Stomach (tissue), 9 donors: ENCODE data around the gene RBM25. TPM values are rescaled to one million over a fixed set of nuclear protein-coding genes. Genes with fewer than 3 reads are reported as not detected.

Source experiments
- DNase-seq, 2 donors: peaks; one replicate each; pipeline versions ENCODE4 v3.0.0 to v3.0.0-alpha.2; 2013 to 2019
- H3K27ac ChIP-seq, 5 donors: fragments of 200-600 bp in 4 of 5; sonication (generic) in 4 of 5; one replicate each; pipeline ENCODE4 v1.5.1; 2013 to 2019; ENCODE audit warnings: mild to moderate bottlenecking in 1 of 5, moderate library complexity in 1 of 5
- H3K27me3 ChIP-seq, 3 donors: fragments of 200-600 bp; sonication (generic); one replicate each; pipeline ENCODE4 v1.5.1; 2017 to 2019; ENCODE audit warnings: mixed run types in 1 of 3
- H3K36me3 ChIP-seq, 4 donors: fragments of 200-600 bp; sonication (generic); 1 replicate in 3 of 4; 2 replicates in 1 of 4; pipeline ENCODE4 v1.5.1; 2016 to 2019
- H3K4me1 ChIP-seq, 4 donors: fragments of 200-600 bp; sonication (generic); one replicate each; pipeline ENCODE4 v1.5.1; 2016 to 2019
- H3K4me3 ChIP-seq, 4 donors: fragments of 200-600 bp; sonication (generic) in 3 of 4; one replicate each; pipeline ENCODE4 v1.5.1; 2016 to 2019; ENCODE audit warnings: mild to moderate bottlenecking in 1 of 4
- H3K9me3 ChIP-seq, 4 donors: fragments of 200-600 bp; sonication (generic); one replicate each; pipeline ENCODE4 v1.5.1; 2016 to 2019
- CTCF ChIP-seq, 7 experiments: fragments of 450-650 bp in 4 of 7; fragments of 200-600 bp in 3 of 7; sonication (generic) in 3 of 7; IDR thresholded peaks; one replicate each; pipeline ENCODE4 v1.5.1; 2016 to 2019; ENCODE audit warnings: antibody characterized with exemption in 7 of 7, control low read depth in 2 of 7, mild to moderate bottlenecking in 1 of 7
- EP300 ChIP-seq: sonication (generic); formaldehyde crosslinking; IDR thresholded peaks from one replicate; pipeline ENCODE4 v1.6.1; 2017; ENCODE audit warnings: antibody characterized with exemption
- POLR2A ChIP-seq, 4 donors: fragments of 450-650 bp; IDR thresholded peaks; one replicate each; pipeline ENCODE4 v1.6.1; 2016; ENCODE audit warnings: antibody characterized with exemption in 4 of 4, control low read depth in 2 of 4, mild to moderate bottlenecking in 1 of 4, moderate library complexity in 1 of 4
- POLR2AphosphoS5 ChIP-seq, 3 donors: sonication (generic); formaldehyde crosslinking; IDR thresholded peaks; one replicate each; pipeline ENCODE4 v1.6.1; 2016; ENCODE audit warnings: antibody characterized with exemption in 3 of 3
- whole genome bisulfite sequencing, 5 donors: extraction: QIAGEN DNeasy Blood & Tissue Kit in 3 of 5; methylation state at CpG; one replicate each; pipeline versions ENCODE4 v1.1.5 to v1.1.7; 2013 to 2018; 5-methylcytosine and 5-hydroxymethylcytosine counted together
- intact Hi-C: fragments of 100-400 bp; cut with DNase I; formaldehyde crosslinking; loops from one replicate; pipeline ENCODE4 v1.15.1; 2023; ENCODE audit warnings: low total_unique reads
- polyA plus RNA-seq, 3 donors: library from polyadenylated mRNA; stranded (reverse); fragments of 200-250 nt; gene quantifications; one replicate each; pipeline ENCODE4 v1.2.3, GENCODE V29; 2013
- total RNA-seq, 5 donors: library from RNA; depleted of rRNA; stranded (reverse); fragments of >200 nt; gene quantifications; one replicate each; pipeline versions ENCODE4 v1.1.0 to v1.2.3, GENCODE V29; 2014 to 2016
- donor health status: healthy with polysubstance abuse.
- donor health status: Bipolar disorder and iron deficiency.
- donor health status: healthy.

Gene RBM25
- total and polyA plus RNA-seq, 8 donors: 15.5 to 149 (median 109) TPM

- TF ChIP-seq EP300 (no peak), POLR2AphosphoS5 (IDR thresholded peaks at IDR 0.05) (peak; percentile 89 to 97 (median 95)), POLR2A (IDR thresholded peaks at IDR 0.05) (peak in 2 of 4 donors; percentile 43 to 77), CTCF (IDR thresholded peaks at IDR 0.05) (no peak)
- peaks cover 0 to 7% (median 3%) of the 10 kb centered on the region in 4 donors for H3K9me3 ChIP-seq
- intact Hi-C loops: no loop called here
- H3K36me3 ChIP-seq: no peaks in the 10 kb centered on the region
- 0 to 1% (median 0%) methylated on average over 43 to 71 of the region's 71 CpGs for WGBS, 5 donors
- DNase-seq: peak; percentile 98
- peak within 1 kb of the TSS; percentile 93 to 99 (median 98) for H3K27ac ChIP-seq
- peaks cover 10 to 42% (median 31%) of the 10 kb centered on the region in 4 donors for H3K4me1 ChIP-seq
- H3K4me3 ChIP-seq: peak within 1 kb of the TSS; percentile 71 to 80 (median 76)
- no peaks in the 10 kb centered on the region for H3K27me3 ChIP-seq
Observed at GRCh38 chr14:73136387-73137225, 78.3 kb downstream of the RBM25 start, which contains the start of gene PSEN1. PSEN1 (plus strand) TSS chr14:73136507; CDS start chr14:73148020, 11,513 bp downstream.

GRCh38 chr14:73140811-73141323 lies 82.5 kb downstream of the RBM25 start:
- TF ChIP-seq CTCF (IDR thresholded peaks at IDR 0.05) (no peak), POLR2A (IDR thresholded peaks at IDR 0.05) (no peak), EP300 (no peak)
- no peaks in the 10 kb centered on the region for H3K9me3 ChIP-seq
- 79 to 94% (median 87%) methylated on average over 1 of the region's 1 CpG for WGBS, 5 donors
- H3K4me1 ChIP-seq: peaks cover 25 to 74% (median 47%) of the 10 kb centered on the region in 4 donors
- intact Hi-C loops: no loop called here
- peak in 1 of 2 donors; percentile 26 for DNase-seq
- H3K27me3 ChIP-seq: no peaks in the 10 kb centered on the region
- H3K36me3 ChIP-seq: no peaks in the 10 kb centered on the region
- H3K4me3 ChIP-seq: no peak overlapping the region
- no peak overlapping the region for H3K27ac ChIP-seq

- no peak for TF ChIP-seq POLR2A (IDR thresholded peaks at IDR 0.05)
- no peak for TF ChIP-seq POLR2AphosphoS5 (IDR thresholded peaks at IDR 0.05)
- no peak for TF ChIP-seq EP300
- no peak for TF ChIP-seq CTCF (IDR thresholded peaks at IDR 0.05)
- intact Hi-C loops: no loop called here
- Histone ChIP-seq H3K27me3 (no peaks in the 10 kb centered on the region), H3K4me3 (no peak overlapping the region), H3K36me3 (no peaks in the 10 kb centered on the region), H3K9me3 (no peaks in the 10 kb centered on the region), H3K27ac (peak overlapping the region in 1 of 5 donors; percentile 23), H3K4me1 (peaks cover 22 to 84% (median 41%) of the 10 kb centered on the region in 4 donors)
- WGBS, 5 donors: 60 to 80% (median 66%) methylated on average over 2 of the region's 2 CpGs
- no peak for DNase-seq
Observed at GRCh38 chr14:73142216-73142615, 83.9 kb downstream of the RBM25 start.

- WGBS, 5 donors: 24 to 66% (median 50%) methylated on average over 5 of the region's 5 CpGs
- peaks cover 0 to 5% (median 5%) of the 10 kb centered on the region in 4 donors for H3K36me3 ChIP-seq
- H3K4me1 ChIP-seq: peaks cover 15 to 80% (median 33%) of the 10 kb centered on the region in 4 donors
- no peak for TF ChIP-seq POLR2A (IDR thresholded peaks at IDR 0.05)
- no peak for TF ChIP-seq EP300
- TF ChIP-seq POLR2AphosphoS5 (IDR thresholded peaks at IDR 0.05): no peak
- TF ChIP-seq CTCF (IDR thresholded peaks at IDR 0.05): no peak
- no peak overlapping the region for H3K4me3 ChIP-seq
- H3K27ac ChIP-seq: peak overlapping the region in 2 of 5 donors; percentile 23 to 50
- no peaks in the 10 kb centered on the region for H3K9me3 ChIP-seq
- peak in 1 of 2 donors; percentile 13 for DNase-seq
- intact Hi-C loops: no loop called here
- H3K27me3 ChIP-seq: no peaks in the 10 kb centered on the region
Observed at GRCh38 chr14:73143003-73143402, 84.7 kb downstream of the RBM25 start.
